GM19099 (cell line): ENCODE results near the gene SETD3.

Source experiments
- POLR2A ChIP-seq: IDR thresholded peaks from 3 replicates; pipeline ENCODE4 v1.6.1; 2011; ENCODE audit warnings: low read depth; ENCODE audit not compliant: insufficient read length; ENCODE audit errors: extremely low read depth

SETD3 gene

DNA sequence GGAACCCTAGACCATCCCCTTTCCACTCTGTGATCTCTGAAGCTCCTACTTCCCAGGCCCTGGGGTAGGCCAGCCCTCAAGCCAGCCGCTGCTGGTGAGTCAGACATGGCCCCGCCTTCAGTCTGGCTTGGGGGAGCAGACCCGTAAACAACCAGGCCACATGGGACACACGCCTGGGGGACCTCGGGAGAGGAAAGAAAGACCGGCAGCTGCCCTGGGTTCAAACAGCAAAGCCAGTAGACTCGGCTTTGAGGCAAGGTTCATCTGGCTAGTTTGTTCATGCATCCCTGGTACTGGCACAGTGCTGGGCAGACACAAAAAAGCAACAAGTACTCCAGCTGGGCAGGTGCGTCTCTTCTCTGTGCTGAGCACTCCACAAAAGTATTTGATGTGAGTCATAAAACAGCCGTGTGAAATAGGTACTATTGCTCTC, 101.9 kb downstream of the SETD3 start:
- TF ChIP-seq POLR2A = no peak

DNA sequence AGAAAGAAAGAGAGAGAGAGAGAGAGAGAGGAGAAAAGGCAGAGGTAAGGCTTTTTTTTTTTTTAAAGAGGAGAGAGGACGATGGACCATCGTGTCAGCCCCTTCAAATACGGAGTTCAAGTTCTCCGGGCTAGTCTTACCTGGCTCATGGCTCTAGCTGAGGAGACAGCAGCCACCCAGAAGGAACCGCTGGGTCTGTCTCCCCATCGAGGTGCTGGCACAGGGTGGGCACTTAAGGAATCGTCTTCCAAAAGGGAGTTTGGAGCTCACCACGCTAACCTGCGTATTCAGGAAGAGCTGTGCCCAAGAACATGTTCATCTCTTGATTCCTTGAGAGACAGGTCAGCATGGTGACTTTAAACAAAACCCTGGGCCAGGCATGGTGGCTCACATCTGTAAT, 102.7 kb downstream of the SETD3 start:
- TF ChIP-seq POLR2A = no peak

DNA sequence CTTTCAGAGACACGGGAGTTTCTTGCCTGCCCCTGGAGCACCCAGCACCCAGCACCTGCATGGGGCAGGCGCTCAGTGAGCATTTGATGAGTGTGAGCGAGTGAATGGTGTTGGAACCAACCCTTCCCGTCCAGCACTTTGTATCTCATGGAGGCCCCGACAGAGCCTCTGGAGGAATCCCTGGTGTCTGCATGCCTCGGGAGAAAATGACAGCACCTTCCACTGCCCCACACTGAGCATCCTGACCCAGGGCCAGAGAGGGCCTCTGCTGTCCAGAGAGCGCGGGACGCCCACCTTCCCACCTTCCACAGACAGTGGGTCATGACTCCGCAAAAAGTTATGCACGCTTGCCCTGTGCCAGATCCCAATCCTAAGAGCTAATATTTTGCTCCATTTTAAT, 105.7 kb downstream of the SETD3 start:
- no peak for TF ChIP-seq POLR2A

DNA sequence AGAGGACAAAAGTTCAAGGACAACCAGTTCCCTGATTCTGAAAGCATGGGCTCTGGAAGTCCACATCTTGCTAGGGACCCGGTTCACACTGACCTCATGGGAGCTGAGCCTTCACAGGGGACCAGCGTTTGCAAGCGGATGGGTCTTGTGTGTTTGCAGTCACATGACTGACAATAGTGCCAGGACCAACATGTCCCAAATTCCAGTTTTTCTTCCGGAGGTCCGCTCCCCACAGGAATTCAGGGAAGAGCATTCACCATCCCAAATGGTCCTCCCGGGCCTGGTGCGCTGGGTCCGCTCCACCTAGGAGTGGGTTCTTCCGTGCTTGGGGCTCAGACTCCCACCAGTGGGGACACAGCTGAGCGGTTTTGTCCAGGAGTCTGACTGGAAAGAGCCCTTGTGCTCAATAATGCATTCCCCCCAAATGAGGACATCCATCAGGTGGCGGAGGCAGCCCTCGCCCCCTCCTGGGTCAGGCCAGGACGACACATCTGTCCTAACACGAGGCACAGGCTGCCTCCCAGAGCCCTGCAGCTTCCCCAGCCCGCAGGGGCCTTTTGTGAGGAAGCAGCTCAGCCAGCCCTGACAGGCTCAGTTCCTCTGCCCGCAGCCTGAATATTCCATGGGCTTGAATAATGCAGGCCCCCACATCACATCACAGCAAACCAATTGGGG, 116.9 kb downstream of the SETD3 start:
- no peak for TF ChIP-seq POLR2A

GRCh38 chr14:99363051-99363450, 117.6 kb downstream of the SETD3 start:
- no peak for TF ChIP-seq POLR2A

DNA sequence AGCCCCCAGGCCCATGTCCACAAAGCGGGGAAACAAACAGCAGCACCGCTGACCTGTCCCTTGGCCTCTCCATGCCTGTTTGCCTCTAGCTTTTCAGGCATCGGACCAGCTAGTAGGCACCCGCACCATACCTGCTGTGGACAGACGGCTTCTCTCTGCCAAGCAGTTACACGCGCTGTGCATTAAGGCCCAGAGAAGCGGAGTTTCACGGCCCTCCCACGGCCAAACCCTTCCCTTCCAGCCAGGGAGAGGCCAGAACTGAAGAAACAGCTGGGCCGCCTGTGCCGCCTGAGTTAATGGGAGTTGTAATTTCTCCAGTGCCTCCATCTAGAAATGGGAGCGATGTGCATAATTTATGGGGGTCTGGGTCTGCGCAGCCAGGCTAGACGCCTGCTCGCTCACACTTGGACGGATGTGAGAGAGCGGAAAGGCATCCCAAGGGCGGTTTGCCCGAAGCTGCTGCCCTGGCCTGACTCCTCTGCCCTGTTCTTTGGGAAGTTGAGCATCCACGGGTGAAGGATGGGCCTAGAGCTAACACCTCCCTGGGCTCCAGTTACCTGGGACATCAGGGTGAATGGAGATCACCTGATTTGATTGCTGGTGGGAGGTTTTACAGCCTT, 119.0 kb downstream of the SETD3 start:
- TF ChIP-seq POLR2A = no peak

- TF ChIP-seq POLR2A = no peak
These were observed 119.7 kb downstream of the SETD3 start for GRCh38 chr14:99360774-99361595.

- no peak for TF ChIP-seq POLR2A
These were observed 120.8 kb downstream of the SETD3 start for GRCh38 chr14:99359906-99360305.

- TF ChIP-seq POLR2A = no peak
These were observed 122.7 kb downstream of the SETD3 start for GRCh38 chr14:99357916-99358390.

- TF ChIP-seq POLR2A = no peak
These were observed 123.3 kb downstream of the SETD3 start for GRCh38 chr14:99357151-99357915.

DNA sequence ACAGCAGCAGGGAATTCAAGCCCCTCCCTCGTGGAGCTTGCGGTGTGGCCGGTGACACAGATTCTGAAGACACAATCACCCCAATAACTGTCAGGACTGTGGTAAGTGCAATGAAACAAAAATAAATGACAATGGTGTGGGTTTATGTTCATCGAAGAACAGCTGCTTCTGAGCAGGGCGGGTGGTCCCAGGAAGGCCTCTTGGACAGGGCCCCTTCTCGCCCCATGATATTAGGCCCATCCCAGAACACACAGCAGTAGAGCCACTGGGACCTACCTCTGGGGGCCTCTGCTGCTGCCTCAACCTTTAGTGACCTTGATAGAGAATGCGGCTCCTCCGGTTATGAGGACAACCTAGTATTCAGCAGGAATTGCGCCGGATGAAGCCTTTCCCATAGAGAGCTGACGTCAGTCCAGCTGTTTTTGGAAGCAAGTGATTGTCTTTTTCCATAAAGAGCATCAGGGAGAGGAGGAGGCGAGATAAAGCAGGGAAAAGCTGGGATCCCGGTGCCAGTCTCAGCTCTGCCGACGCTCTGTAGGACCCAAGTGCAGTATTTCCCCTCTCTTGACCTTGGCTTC, 124.5 kb downstream of the SETD3 start:
- no peak for TF ChIP-seq POLR2A

- TF ChIP-seq POLR2A = no peak
These were observed 126.3 kb downstream of the SETD3 start for GRCh38 chr14:99354166-99354875.

DNA sequence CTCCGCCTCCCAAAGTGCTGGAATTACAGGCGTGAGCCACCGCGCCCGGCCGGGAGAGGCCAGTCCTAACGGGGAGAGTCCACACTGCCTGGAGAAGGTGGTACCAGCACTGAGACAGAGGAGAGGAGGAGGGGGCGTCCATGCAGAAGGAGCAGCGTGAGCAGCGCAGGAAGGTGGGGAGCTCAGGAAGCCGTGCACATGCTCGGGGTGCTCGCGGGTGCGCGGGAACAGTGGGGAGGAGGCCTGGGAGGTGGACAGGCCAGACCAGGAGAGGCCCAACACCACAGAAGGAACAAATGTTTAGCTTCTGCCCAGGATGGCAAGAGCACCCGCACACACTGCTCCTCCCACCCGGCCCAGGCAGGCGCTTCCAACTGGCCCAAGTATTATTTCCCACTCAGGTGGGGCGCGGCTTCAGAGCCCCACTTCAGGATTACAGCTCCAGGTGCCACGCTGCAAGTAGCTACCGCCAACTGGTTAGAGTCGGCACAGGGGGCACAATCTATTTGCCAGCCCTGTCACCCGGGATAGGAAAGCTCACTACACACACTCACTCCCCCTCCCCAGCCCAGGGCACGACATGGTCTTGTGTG, 127.9 kb downstream of the SETD3 start:
- no peak for TF ChIP-seq POLR2A
